Non-pigmented ciliary epithelial cell (primary cell): ENCODE measurements around the gene NFIB.

ENCODE experiments used
- DNase-seq: peaks from one replicate; pipeline ENCODE4 v3.0.0-alpha.2; 2010; ENCODE audit warnings: low read depth

The NFIB gene

GRCh38 chr9:14320271-14321181 lies 6.6 kb upstream of the NFIB start:
- DNase-seq = peak; percentile 88

DNA sequence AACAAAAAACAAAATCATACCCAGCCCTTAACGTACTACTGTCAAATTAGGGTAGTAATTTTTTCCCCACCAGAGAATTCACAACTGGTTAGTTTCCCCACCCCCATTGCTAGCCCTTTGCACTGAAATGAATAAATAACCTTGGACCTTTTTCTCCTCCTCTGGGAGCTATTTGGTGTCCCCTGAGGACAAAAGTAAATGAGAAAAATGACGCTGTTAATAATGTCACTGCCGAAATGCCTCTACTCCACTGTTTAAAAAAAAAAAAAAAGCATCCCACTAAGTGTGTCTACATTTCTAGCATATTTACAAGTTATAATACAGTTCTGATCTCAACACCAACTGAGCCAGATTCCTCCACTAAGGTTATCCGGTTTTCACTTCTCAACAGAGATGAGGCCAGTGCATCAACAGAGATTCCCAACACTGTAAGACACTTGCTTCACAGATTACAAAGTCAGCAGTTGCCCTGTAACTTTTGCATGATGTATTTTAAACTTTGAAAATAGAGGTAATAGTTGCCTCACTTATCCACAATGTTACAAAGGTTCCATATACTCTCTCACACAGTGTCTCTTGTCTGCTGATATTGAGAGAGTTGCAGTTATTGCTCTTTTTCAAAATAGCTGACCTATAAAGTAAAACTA lies 5.1 kb upstream of the NFIB start:
- DNase-seq = no peak

- no peak for DNase-seq
Measured at GRCh38 chr9:14318361-14318760, 4.4 kb upstream of the NFIB start.

DNA sequence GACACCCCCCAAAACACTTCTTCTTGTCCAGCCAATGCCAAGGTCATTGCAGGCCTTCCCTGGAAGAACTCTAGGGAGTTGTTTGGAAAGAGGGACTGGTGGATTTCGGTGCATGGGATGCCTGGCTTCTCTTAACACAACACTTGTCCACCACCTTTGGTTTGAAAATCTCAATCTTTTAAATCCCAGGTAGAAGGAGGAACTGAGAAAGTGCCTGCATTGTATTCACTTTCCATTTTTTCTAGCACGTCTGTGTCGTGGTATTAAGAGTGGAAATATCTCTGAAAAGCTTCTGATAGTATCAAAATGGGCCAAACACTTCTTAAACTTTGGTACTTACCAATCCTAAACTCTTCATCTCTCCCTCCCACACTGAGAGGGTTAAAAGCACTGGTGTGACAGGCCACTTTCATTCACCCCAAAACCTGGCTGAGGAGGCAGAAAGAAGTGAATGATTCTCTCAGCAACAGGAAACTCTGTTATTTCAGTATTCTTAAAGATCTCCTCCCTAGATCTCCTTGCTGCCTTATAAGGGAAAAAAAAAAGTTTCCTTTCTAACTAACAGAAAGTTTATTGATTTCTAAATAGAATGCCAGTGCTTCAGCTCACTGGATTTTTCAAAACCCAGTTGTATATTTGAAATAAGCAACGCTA lies 3.9 kb upstream of the NFIB start:
- no peak for DNase-seq

DNA sequence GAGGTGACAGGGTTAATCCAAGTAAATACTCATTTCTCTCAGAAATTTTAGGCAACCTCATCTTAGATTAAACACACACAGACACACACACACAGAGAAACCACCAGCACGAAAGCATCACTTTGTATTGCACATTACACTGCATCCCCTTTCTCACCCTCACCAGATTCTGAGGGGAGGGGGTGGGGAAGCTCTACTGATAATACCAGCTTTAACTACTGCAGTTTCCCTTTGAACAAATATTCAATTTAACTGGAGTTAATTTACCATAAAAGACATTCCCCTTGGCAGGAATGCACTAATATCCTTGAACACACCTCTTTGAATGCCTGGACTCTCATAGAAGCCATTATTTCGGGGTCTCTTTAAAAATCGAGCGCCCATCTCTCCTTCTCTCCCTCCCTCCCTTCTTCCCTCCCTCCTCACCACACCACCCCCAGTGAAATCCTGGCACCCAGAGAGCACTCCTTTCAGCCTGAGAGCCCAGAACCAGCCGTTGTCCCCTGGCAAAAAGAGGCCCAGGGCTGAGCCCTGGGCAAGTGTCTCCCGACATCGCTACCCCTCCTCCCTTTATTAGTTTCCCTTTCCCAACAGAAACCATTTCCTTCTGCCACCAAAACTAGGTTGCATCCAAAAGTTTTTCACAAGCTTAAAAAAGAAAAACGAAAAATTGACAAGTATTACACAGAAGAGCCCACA lies 2.8 kb upstream of the NFIB start:
- DNase-seq = no peak

GRCh38 chr9:14315875-14316601 lies 2.1 kb upstream of the NFIB start:
- no peak for DNase-seq

- no peak for DNase-seq
Measured at GRCh38 chr9:14314929-14315874, 1.3 kb upstream of the NFIB start.

DNA sequence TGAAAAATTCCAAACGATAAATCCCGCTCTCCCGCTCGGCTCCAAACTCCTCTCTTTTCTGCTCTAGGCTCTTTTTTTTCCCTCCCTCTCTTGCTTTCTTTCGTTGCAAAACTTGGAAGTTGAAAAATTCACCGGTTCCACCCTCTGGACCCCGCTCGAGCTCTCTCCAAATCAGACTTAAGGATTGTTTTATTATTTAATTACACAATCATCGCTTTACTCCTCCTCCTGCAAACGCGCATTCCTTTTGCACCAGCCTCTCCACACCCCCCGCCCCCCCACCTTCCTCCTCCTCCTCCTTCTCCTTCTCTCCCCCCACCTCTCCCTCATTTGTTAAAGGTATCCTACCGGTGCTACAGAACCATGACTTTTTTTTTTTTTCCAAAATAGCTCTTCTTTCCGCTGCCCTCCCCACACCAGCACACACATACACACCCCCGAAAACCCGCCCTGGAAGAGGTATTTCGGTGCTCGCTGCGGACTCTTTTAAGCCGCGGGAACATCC lies 535 bp upstream of the NFIB start:
- DNase-seq = peak; percentile 54

- DNase-seq = no peak
Measured at GRCh38 chr9:14313378-14313940, 482 bp downstream of the NFIB start.

DNA sequence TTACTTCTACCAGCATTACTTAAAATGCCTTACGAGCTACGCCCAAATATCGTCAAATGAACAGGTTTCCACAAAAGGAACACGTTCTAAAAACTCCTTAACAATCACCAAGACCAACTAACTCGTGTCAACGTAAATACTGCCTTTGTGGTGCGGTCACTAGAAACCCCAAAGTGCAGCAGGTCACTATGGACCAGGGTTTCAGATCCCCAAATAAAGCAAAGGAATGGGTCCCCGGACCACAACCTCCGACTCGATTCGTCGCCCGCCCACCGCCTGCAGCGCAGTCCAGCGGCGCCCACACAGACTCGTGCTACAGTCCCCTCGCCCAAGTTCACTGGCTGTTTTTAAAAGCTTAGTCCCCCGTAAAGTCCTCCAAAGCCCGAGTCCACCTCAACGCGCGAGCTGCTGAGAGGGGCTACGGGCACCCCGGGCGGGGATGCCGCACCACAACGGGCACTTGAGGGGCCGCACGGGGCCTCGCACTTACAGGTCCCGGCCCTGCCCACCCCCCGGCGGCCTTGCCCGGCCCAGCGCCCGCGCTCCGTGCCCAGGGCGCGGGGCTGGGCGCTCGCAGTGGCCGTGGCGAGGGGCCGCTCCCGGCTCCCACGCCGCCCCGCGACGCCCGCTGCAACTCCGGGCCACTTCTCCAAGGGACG lies 1.1 kb downstream of the NFIB start:
- DNase-seq = no peak

DNA sequence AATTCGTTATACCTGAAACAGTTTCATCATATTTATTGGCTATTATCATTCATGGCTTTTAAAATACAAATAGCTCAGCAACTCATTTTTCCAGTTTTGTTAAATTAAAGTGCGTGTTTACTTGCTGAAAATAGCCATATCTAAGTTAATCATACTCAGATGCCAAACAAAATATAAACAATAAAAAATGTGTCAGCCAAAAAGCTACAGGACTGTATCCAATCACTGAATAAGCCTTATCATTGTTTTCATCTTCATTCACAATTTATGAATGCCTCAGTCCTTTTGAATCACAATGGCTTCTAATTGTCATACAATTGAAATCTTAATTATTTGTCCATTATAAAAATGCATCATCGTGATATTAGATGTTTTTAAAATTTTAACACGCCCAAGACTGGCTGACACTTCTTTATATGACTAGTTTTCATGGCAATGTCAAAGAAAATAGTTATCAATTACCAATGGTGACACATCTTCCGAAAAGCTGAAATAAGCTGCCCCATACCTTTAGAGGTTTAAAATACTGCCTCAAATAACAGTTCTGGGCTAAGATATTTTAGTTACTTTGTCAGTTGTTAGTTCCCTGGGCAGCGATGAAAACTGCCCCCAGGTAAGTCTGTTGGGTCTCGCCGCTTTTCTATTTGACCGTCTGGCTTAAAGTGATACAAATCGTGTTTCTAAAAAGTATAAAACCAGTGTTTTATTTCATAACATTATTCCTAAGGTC lies 1.8 kb downstream of the NFIB start:
- no peak for DNase-seq

DNA sequence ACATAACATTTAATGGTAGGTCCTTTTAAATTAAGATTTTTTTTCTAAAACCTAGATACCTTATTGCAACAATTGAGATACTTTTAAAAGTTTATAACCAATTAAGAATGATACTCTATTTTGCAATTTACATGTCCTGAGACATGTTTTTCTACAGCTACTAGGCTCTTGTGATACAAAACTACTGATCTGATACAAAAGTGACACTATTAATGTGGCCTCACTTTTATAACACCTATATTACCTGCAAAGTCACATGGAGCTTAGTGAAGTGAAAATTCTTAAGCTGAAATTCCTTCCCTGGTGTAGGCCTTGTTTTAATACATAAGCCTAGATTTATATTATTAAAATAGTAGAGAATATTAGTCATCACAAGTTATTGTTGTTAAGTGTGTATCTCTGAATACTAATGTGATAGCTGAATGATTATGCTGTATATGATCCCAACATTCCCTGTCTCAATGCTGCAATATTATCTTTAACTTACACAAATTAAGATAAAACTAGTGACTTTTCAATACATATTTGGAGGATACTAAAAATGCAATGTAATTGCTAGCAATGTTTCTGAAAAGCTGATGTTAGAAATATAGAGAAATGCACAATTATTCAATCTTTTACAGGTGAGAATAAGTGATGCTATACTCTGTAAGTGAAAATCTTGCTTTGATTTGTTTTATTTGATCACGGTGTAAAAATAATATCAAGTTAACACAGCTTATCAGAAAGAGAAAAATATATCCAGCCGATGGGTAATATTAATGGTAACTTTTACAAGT lies 2.6 kb downstream of the NFIB start:
- no peak for DNase-seq

DNA sequence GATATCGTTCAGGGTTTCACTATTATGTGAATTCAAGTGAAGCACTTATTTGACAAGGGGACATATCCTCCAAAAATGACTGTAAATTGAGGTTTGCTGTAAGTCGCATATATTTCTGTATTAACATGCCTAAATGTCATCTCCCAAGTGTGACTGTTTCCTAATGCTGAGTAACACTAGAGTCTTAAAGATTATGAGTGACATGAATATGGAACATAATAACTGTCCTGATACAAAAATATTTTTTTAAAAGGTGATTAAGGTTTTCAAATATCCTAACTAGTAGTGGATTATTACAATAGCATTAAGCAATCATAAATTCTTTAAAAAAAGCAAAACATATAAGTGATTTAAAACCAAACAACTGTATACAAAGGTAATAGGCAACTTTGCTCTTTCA lies 3.6 kb downstream of the NFIB start:
- DNase-seq = no peak

- peak; percentile 72 for DNase-seq
Measured at GRCh38 chr9:14309403-14309802, 4.5 kb downstream of the NFIB start.

DNA sequence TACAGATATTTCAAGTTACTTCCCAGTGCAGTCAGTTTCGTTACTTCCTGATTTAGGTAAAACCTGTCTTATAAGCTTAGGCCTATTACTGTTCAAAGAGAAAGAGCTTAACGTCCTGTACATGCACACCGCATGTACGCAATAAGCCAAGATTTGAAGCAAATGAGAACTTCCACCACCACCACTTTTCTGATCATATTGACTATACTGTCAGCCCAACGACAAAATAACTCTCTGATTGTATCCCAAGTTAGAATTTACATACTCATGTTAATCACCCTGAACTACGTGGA lies 5.1 kb downstream of the NFIB start:
- no peak for DNase-seq

DNA sequence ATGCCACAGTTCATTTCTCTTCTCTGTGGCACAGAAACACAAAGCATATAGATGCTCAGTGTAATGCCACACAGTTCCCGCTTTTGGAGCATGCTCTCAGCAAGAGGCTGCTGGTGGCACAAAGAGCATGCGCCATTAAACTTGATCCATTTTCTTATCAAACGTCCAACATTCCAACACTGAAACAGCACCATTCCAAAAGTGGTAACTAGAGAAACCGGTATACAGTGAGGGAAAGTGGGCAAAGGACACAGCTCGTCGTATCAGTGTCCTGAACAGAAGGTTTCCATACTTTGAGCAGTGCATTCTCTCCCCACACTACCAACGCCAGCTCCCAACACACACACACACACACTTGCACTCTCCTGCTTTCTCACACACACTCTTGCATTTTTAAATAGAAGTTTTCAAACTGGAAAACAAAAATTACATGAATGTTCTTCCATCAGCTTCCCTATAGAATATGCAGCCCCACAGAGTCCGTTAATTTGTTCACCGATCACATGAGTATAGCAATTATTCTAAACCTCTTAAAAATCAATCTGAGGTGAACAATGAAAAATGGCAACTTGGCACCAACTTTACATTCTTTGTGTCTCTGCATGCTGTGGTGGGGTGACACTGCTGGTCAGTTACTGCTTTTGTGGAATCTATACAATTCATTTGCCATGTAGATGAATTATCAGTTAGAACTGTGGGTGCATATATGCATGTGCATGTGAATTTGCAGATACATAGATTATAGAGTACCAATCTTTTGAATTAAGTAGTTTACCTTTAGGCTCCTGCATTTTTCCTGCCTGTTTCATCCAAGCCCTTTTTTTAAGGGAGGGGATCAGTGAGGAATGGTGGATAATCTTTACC lies 5.7 kb downstream of the NFIB start:
- DNase-seq = no peak
